Transverse colon (tissue), 4 donors: ENCODE data around the gene CCDC107. TPM values are rescaled to one million over a fixed set of nuclear protein-coding genes. Genes with fewer than 3 reads are reported as not detected.

Source experiments
- DNase-seq: peaks from one replicate; pipeline ENCODE4 v3.0.0-alpha.2; 2019
- H3K27ac ChIP-seq, 4 donors: fragments of 200-600 bp; sonication (generic); 2 replicates each; pipeline ENCODE4 v1.5.1; 2016 to 2018; ENCODE audit warnings: inconsistent platforms in 4 of 4
- H3K27me3 ChIP-seq: fragments of 200-600 bp; sonication (generic); 2 replicates; pipeline ENCODE4 v1.5.1; 2017; ENCODE audit warnings: inconsistent platforms
- H3K36me3 ChIP-seq, 4 donors: fragments of 200-600 bp; sonication (generic); 2 replicates each; pipeline ENCODE4 v1.5.1; 2017 to 2019; ENCODE audit warnings: inconsistent platforms in 4 of 4
- H3K4me1 ChIP-seq, 4 donors: fragments of 200-600 bp; sonication (generic); 2 replicates each; pipeline ENCODE4 v1.5.1; 2017 to 2020; ENCODE audit warnings: inconsistent platforms in 4 of 4
- H3K4me3 ChIP-seq, 4 donors: fragments of 200-600 bp; sonication (generic); 1 replicate in 1 of 4; 2 replicates in 3 of 4; pipeline versions ENCODE4 v1.5.1 to v1.6.1; 2017 to 2019; ENCODE audit warnings: inconsistent platforms in 4 of 4
- H3K9me3 ChIP-seq, 2 donors: fragments of 200-600 bp; sonication (generic); 2 replicates each; pipeline ENCODE4 v1.5.1; 2017 to 2019; ENCODE audit warnings: inconsistent platforms in 2 of 2
- CTCF ChIP-seq, 5 experiments: fragments of 200-600 bp in 3 of 5; fragments of 450-650 bp in 2 of 5; sonication (generic) in 3 of 5; IDR thresholded peaks; 1 replicate in 2 of 5; 2 replicates in 3 of 5; pipeline ENCODE4 v1.5.1; 2016 to 2017; ENCODE audit warnings: antibody characterized with exemption in 5 of 5, inconsistent platforms in 3 of 5, mild to moderate bottlenecking in 2 of 5, moderate library complexity in 1 of 5
- EP300 ChIP-seq: sonication (generic); formaldehyde crosslinking; IDR thresholded peaks from one replicate; pipeline ENCODE4 v1.6.1; 2017; ENCODE audit warnings: antibody characterized with exemption, low read depth
- POLR2A ChIP-seq: fragments of 450-650 bp; IDR thresholded peaks from one replicate; pipeline ENCODE4 v1.6.1; 2016; ENCODE audit warnings: antibody characterized with exemption, mild to moderate bottlenecking, moderate library complexity
- POLR2AphosphoS5 ChIP-seq, 3 donors: sonication (generic); formaldehyde crosslinking; IDR thresholded peaks; one replicate each; pipeline ENCODE4 v1.6.1; 2016; ENCODE audit warnings: antibody characterized with exemption in 3 of 3
- WGBS, 2 donors: methylation state at CpG; one replicate each; pipeline ENCODE4 v1.1.5; 2018; ENCODE audit warnings: low coverage in 1 of 2; 5-methylcytosine and 5-hydroxymethylcytosine counted together
- in situ Hi-C, 4 donors: fragments of 200-750 bp; cut with MboI; loops; one replicate each; pipeline versions ENCODE4 v1.15.0 to v1.15.1; 2017; ENCODE audit warnings: low sequenced_read_pairs in 3 of 4, low pct_ligation_motif_present in 1 of 4, low pct_unique_long_range_greater_than_20kb in 1 of 4
- intact Hi-C: fragments of 100-400 bp; cut with DNase I; formaldehyde crosslinking; loops from one replicate; pipeline ENCODE4 v1.15.1; 2023; ENCODE audit warnings: low total_unique reads
- total RNA-seq, 4 donors: library from RNA; depleted of rRNA; stranded (reverse); fragments of >200 nt; gene quantifications; one replicate each; pipeline ENCODE4 v1.1.0, GENCODE V29; 2016

The CCDC107 gene
- total RNA-seq, 4 donors from 2014 or later: 32.0 to 50.1 (median 37.2) TPM

GRCh38 chr9:35660966-35661415, 2.9 kb downstream of the CCDC107 start:
- peak overlapping the region in 1 of 4 donors; percentile 2 for H3K4me3 ChIP-seq
- H3K9me3 ChIP-seq: no peaks in the 10 kb centered on the region
- H3K36me3 ChIP-seq: no peaks in the 10 kb centered on the region
- WGBS, 2 donors: 37% methylated on average over 9 of the region's 9 CpGs; no CpG with 5 or more reads in 1 of the 2 donors
- DNase-seq: peak; percentile 73
- intact Hi-C loops (no loop called here), in situ Hi-C loops (no loop called here)
- no peaks in the 10 kb centered on the region for H3K27me3 ChIP-seq
- TF ChIP-seq EP300 (no peak), CTCF (IDR thresholded peaks at IDR 0.05) (peak; percentile 25 to 54 (median 43)), POLR2AphosphoS5 (IDR thresholded peaks at IDR 0.05) (peak in 2 of 3 donors; percentile 8 to 54), POLR2A (peak; percentile 55)
- H3K4me1 ChIP-seq: peaks cover 18 to 71% (median 61%) of the 10 kb centered on the region in 4 donors
- peak overlapping the region; percentile 95 to 99 (median 98) for H3K27ac ChIP-seq

- Histone ChIP-seq H3K27ac (peak overlapping the region; percentile 95 to 99 (median 98)), H3K4me1 (peaks cover 18 to 68% (median 59%) of the 10 kb centered on the region in 4 donors), H3K9me3 (no peaks in the 10 kb centered on the region), H3K27me3 (no peaks in the 10 kb centered on the region), H3K36me3 (no peaks in the 10 kb centered on the region), H3K4me3 (no peak overlapping the region)
- intact Hi-C loops: no loop called here
- DNase-seq: no peak
- in situ Hi-C loops: no loop called here
- 44 to 57% methylated on average over 1 to 3 of the region's 3 CpGs for WGBS, 2 donors
- TF ChIP-seq POLR2A (no peak), EP300 (no peak), POLR2AphosphoS5 (IDR thresholded peaks at IDR 0.05) (no peak), CTCF (IDR thresholded peaks at IDR 0.05) (no peak)
Observed at GRCh38 chr9:35661756-35662350, 3.8 kb downstream of the CCDC107 start.

- intact Hi-C loops: no loop called here
- in situ Hi-C loops: no loop called here
- peak overlapping the region; percentile 95 to 99 (median 98) for H3K27ac ChIP-seq
- no peaks in the 10 kb centered on the region for H3K9me3 ChIP-seq
- 80 to 89% methylated on average over 5 to 7 of the region's 7 CpGs for WGBS, 2 donors
- TF ChIP-seq POLR2A (no peak), EP300 (no peak), CTCF (IDR thresholded peaks at IDR 0.05) (no peak), POLR2AphosphoS5 (IDR thresholded peaks at IDR 0.05) (no peak)
- peaks cover 18 to 62% (median 53%) of the 10 kb centered on the region in 4 donors for H3K4me1 ChIP-seq
- H3K36me3 ChIP-seq: no peaks in the 10 kb centered on the region
- DNase-seq: no peak
- no peaks in the 10 kb centered on the region for H3K27me3 ChIP-seq
- H3K4me3 ChIP-seq: no peak overlapping the region
Observed at GRCh38 chr9:35662437-35662836, 4.3 kb downstream of the CCDC107 start.

- Histone ChIP-seq H3K27me3 (no peaks in the 10 kb centered on the region), H3K4me3 (peak within 1 kb of the TSS; percentile 15 to 59 (median 42)), H3K4me1 (peaks cover 18 to 60% (median 51%) of the 10 kb centered on the region in 4 donors), H3K27ac (peak within 1 kb of the TSS; percentile 79 to 99 (median 98)), H3K9me3 (no peaks in the 10 kb centered on the region), H3K36me3 (no peaks in the 10 kb centered on the region)
- in situ Hi-C loops (no loop called here), intact Hi-C loops (no loop called here)
- TF ChIP-seq EP300 (no peak), POLR2A (peak; percentile 59), POLR2AphosphoS5 (IDR thresholded peaks at IDR 0.05) (peak; percentile 64 to 82 (median 66)), CTCF (IDR thresholded peaks at IDR 0.05) (peak in 2 of 5 experiments; percentile 6 to 14)
- WGBS, 2 donors: 7% methylated on average over 29 of the region's 58 CpGs; no CpG with 5 or more reads in 1 of the 2 donors
- DNase-seq: peak; percentile 91
Observed at GRCh38 chr9:35664531-35665470, 6.7 kb downstream of the CCDC107 start, which contains the start of gene ARHGEF39. Gene ARHGEF39, minus strand, starts transcription at chr9:35665195. Its CDS starts 26 bp downstream, at chr9:35665169.
